GM12891 (cell line): Measurements from ENCODE around the gene LRP5.

Experiments used
- PAX5 ChIP-seq: IDR thresholded peaks from 2 replicates; pipeline ENCODE4 v1.6.1; 2011; ENCODE audit warnings: low read length, moderate library complexity, mild to moderate bottlenecking; ENCODE audit not compliant: insufficient read depth, severe bottlenecking
- POLR2A ChIP-seq: IDR thresholded peaks from 2 replicates; pipeline ENCODE4 v1.6.1; 2011; ENCODE audit warnings: low read depth, low read length, control low read depth
- POLR2AphosphoS5 ChIP-seq: IDR thresholded peaks from 2 replicates; pipeline ENCODE4 v1.6.1; 2011; ENCODE audit warnings: low read depth, low read length, control low read depth
- POU2F2 ChIP-seq: IDR thresholded peaks from 2 replicates; pipeline ENCODE4 v1.6.1; 2011; ENCODE audit warnings: low read depth, mild to moderate bottlenecking, control low read depth, low read length, moderate library complexity
- SPI1 ChIP-seq: IDR thresholded peaks from 2 replicates; pipeline ENCODE4 v1.6.1; 2011; ENCODE audit warnings: low read depth, low read length, control low read depth
- TAF1 ChIP-seq: IDR thresholded peaks from 2 replicates; pipeline ENCODE4 v1.6.1; 2011; ENCODE audit warnings: low read depth, low read length, control low read depth

- TF ChIP-seq POLR2A (0 out of 2 replicates have a peak, but pooled peaks have one; percentile 16), TAF1 (no peak), SPI1 (no peak), POLR2AphosphoS5 (no peak), PAX5 (no peak), POU2F2 (no peak)
Observed at GRCh38 chr11:68269414-68270081, 42.8 kb upstream of the LRP5 start.
